Measurements from ENCODE around the gene TOR1B.
"Not testable (repeated sequence)": the region's sequence is repeated elsewhere in the genome, so short reads cannot be mapped to it uniquely, and the experiment has no call there.

The TOR1B gene

DNA sequence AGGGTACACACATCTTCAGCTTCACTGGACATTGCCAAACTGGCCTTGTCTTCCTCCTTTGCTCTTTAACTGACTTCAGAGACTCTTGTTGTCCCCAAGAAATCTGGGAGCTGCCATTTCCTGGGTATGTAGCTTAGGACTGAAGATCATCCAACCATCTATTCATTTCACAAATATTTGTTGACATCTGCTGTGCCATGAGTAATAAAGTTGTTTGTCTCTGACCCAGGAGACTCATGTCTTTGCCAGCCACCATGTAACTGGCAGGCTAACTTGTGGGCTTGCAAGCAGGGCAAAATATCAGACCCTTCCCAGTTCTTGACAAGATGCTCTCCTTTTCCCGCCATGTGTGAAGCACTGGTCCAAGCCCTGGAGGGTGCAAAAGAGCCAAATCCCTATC lies 17.1 kb upstream of the TOR1B start:
- Histone ChIP-seq H3K4me3 (ENCODE audit: low read length) (no peak overlapping the region), H2AFZ (ENCODE audit: low read depth, low read length) (no peak overlapping the region), H3K79me2 (ENCODE audit: low read length) (no peaks in the 10 kb centered on the region), H3K4me2 (ENCODE audit: low read length) (no peak overlapping the region), H3K4me1 (ENCODE audit: low read length) (0 out of 2 replicates have a peak, but pooled peaks cover 2% of the 10 kb centered on the region), H4K20me1 (ENCODE audit: insufficient read depth, low read length) (no peaks in the 10 kb centered on the region), H3K9ac (ENCODE audit: low read length) (no peak overlapping the region), H3K27ac (ENCODE audit: low read length) (no peak overlapping the region), H3K27me3 (ENCODE audit: low read depth, low read length) (peaks cover 7% of the 10 kb centered on the region; the same call in 1 of the 2 replicates), H3K36me3 (replicated peaks; ENCODE audit: low read depth, low read length) (no peaks in the 10 kb centered on the region), H3K9me3 (ENCODE audit: insufficient read depth, low read length) (no peaks in the 10 kb centered on the region)
- TF ChIP-seq EZH2phosphoT487 (IDR thresholded peaks at IDR 0.05; ENCODE audit: low read depth): no peak
- TF ChIP-seq, protein P1, sequence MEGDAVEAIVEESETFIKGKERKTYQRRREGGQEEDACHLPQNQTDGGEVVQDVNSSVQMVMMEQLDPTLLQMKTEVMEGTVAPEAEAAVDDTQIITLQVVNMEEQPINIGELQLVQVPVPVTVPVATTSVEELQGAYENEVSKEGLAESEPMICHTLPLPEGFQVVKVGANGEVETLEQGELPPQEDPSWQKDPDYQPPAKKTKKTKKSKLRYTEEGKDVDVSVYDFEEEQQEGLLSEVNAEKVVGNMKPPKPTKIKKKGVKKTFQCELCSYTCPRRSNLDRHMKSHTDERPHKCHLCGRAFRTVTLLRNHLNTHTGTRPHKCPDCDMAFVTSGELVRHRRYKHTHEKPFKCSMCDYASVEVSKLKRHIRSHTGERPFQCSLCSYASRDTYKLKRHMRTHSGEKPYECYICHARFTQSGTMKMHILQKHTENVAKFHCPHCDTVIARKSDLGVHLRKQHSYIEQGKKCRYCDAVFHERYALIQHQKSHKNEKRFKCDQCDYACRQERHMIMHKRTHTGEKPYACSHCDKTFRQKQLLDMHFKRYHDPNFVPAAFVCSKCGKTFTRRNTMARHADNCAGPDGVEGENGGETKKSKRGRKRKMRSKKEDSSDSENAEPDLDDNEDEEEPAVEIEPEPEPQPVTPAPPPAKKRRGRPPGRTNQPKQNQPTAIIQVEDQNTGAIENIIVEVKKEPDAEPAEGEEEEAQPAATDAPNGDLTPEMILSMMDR (IDR thresholded peaks at IDR 0.05; ENCODE audit: low read depth, low read length): no peak

DNA sequence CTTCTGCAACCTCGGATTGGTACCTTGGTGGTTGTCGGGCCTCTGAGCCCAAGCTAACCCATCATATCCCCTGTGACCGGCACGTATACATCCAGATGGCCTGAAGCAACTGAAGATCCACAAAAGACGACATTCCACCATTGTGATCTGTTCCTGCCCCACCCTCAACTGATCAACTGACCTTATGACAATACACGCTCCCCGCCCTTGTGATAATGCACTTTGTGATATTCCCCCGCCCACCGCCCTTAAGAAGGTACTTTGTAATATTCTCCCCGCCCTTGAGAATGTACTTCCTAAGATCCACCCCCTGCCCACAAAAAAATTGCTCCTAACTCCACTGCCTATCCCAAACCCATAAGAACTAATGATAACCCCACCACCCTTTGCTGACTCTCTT lies 16.5 kb upstream of the TOR1B start:
- H3K27ac ChIP-seq (ENCODE audit: low read length): no peak overlapping the region
- H3K4me1 ChIP-seq (ENCODE audit: low read length): 0 out of 2 replicates have a peak, but pooled peaks cover 2% of the 10 kb centered on the region
- H3K4me2 ChIP-seq (ENCODE audit: low read length): no peak overlapping the region
- no peaks in the 10 kb centered on the region for H4K20me1 ChIP-seq (ENCODE audit: insufficient read depth, low read length)
- peaks cover 7% of the 10 kb centered on the region; the same call in 1 of the 2 replicates for H3K27me3 ChIP-seq (ENCODE audit: low read depth, low read length)
- H2AFZ ChIP-seq (ENCODE audit: low read depth, low read length): no peak overlapping the region
- no peak overlapping the region for H3K4me3 ChIP-seq (ENCODE audit: low read length)
- no peaks in the 10 kb centered on the region for H3K36me3 ChIP-seq (replicated peaks; ENCODE audit: low read depth, low read length)
- no peak for TF ChIP-seq EZH2phosphoT487 (IDR thresholded peaks at IDR 0.05; ENCODE audit: low read depth)
- no peak overlapping the region for H3K9ac ChIP-seq (ENCODE audit: low read length)
- no peaks in the 10 kb centered on the region for H3K79me2 ChIP-seq (ENCODE audit: low read length)
- no peaks in the 10 kb centered on the region for H3K9me3 ChIP-seq (ENCODE audit: insufficient read depth, low read length)

DNA sequence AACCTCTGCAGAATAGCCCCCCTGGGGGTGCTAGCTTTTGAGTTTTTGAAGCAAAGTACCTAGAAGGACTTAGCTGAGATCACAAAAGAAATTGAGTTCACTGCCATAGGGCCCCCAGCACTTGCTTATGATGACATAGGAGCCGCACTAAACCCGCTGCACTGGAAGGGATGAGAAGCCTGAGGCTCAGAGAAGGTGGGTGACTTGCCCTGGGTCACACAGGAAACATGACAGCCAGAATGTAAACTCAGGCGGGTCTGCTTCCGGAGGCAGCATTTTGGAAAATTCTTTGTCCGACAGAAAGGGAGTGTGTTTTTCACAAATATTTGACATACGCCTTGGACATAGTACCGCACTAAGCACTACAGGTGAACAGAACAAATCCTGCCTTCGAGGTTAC lies 8.4 kb upstream of the TOR1B start:
- Histone ChIP-seq H3K36me3 (replicated peaks; ENCODE audit: low read depth, low read length) (no peaks in the 10 kb centered on the region), H3K9ac (ENCODE audit: low read length) (no peak overlapping the region), H3K79me2 (ENCODE audit: low read length) (no peaks in the 10 kb centered on the region), H2AFZ (ENCODE audit: low read depth, low read length) (no peak overlapping the region), H3K9me3 (ENCODE audit: insufficient read depth, low read length) (no peaks in the 10 kb centered on the region), H3K27ac (ENCODE audit: low read length) (no peak overlapping the region), H4K20me1 (ENCODE audit: insufficient read depth, low read length) (no peaks in the 10 kb centered on the region), H3K4me1 (ENCODE audit: low read length) (0 out of 2 replicates have a peak, but pooled peaks cover 2% of the 10 kb centered on the region), H3K4me3 (ENCODE audit: low read length) (no peak overlapping the region), H3K4me2 (ENCODE audit: low read length) (no peak overlapping the region), H3K27me3 (ENCODE audit: low read depth, low read length) (no peaks in the 10 kb centered on the region; the same call in 1 of the 2 replicates)
- TF ChIP-seq EZH2phosphoT487 (IDR thresholded peaks at IDR 0.05; ENCODE audit: low read depth): no peak
- TF ChIP-seq, protein P1 (IDR thresholded peaks at IDR 0.05; ENCODE audit: low read depth, low read length): no peak

DNA sequence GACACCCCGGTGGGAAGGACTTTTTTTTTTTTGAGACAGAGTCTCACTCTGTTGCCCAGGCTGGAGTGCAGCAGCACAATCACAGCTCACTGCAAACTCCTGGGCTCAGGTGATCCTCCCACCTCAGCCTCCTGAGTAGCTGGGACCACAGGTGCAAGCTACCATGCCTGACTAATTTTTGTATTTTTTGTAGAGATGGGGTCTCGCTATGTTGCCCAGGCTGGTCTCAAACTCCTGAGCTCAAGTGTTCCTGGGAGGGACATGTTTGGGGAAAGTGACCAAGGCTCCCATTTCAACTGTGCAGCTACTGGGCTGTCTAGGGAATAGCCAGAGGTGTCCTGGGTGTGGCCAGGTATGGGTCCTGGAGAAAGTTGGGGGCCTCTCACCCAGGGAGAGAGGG lies 7.0 kb upstream of the TOR1B start:
- H2AFZ ChIP-seq (ENCODE audit: low read depth, low read length); H3K9me3 ChIP-seq (ENCODE audit: insufficient read depth, low read length); H3K4me3 ChIP-seq (ENCODE audit: low read length); H3K4me2 ChIP-seq (ENCODE audit: low read length); H3K4me1 ChIP-seq (ENCODE audit: low read length); H3K9ac ChIP-seq (ENCODE audit: low read length); H3K27me3 ChIP-seq (ENCODE audit: low read depth, low read length); H3K36me3 ChIP-seq (replicated peaks; ENCODE audit: low read depth, low read length); H3K27ac ChIP-seq (ENCODE audit: low read length); H4K20me1 ChIP-seq (ENCODE audit: insufficient read depth, low read length); H3K79me2 ChIP-seq (ENCODE audit: low read length): not testable (repeated sequence)

DNA sequence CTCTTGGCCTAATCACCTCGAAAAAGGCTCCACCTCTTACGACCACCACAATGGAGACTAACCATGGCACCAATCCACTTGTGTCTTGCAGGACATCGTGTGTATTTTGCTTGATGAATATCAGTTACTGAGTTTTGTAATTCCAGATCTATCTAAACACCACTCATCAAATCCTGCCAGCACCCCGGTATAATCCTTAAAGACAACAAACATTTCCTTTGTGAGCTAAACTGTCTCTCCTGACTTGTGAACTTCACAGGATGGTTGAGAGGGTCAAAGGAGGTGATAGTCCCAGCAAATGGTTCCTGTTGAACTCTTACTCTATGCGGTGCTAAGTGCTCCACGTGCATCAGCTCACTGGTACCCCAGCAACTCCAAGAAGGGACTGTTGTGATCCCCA lies 4.0 kb upstream of the TOR1B start:
- H3K27me3 ChIP-seq (ENCODE audit: low read depth, low read length): no peaks in the 10 kb centered on the region; the same call in 1 of the 2 replicates

More for the DNA sequence above, 4.0 kb upstream of the TOR1B start:
- no peak for TF ChIP-seq EZH2phosphoT487 (IDR thresholded peaks at IDR 0.05; ENCODE audit: low read depth)
- TF ChIP-seq, protein P1 (IDR thresholded peaks at IDR 0.05; ENCODE audit: low read depth, low read length): no peak
- Histone ChIP-seq H3K9ac (ENCODE audit: low read length) (no peak overlapping the region), H3K4me3 (ENCODE audit: low read length) (no peak overlapping the region), H4K20me1 (ENCODE audit: insufficient read depth, low read length) (no peaks in the 10 kb centered on the region), H3K4me2 (ENCODE audit: low read length) (no peak overlapping the region), H3K4me1 (ENCODE audit: low read length) (peaks cover 2% of the 10 kb centered on the region), H3K27ac (ENCODE audit: low read length) (no peak overlapping the region), H3K36me3 (replicated peaks; ENCODE audit: low read depth, low read length) (no peaks in the 10 kb centered on the region), H2AFZ (ENCODE audit: low read depth, low read length) (no peak overlapping the region), H3K79me2 (ENCODE audit: low read length) (peaks cover 5% of the 10 kb centered on the region), H3K9me3 (ENCODE audit: insufficient read depth, low read length) (no peaks in the 10 kb centered on the region)
